Spleen (tissue), 11 donors: Measurements from ENCODE around the gene ANAPC5. TPM values are rescaled to one million over a fixed set of nuclear protein-coding genes. Genes with fewer than 3 reads are reported as not detected.
A peak's percentile ranks its signal among the peaks of the same experiment; 100 is the strongest.

Source experiments
- DNase-seq: peaks from one replicate; pipeline ENCODE4 v3.0.0-alpha.2; 2020
- H3K27ac ChIP-seq, 8 donors: fragments of 200-600 bp; sonication (generic) in 7 of 8; 1 replicate in 4 of 8; 2 replicates in 4 of 8; pipeline versions ENCODE4 v1.5.0 to v1.8.0; 2016 to 2021; ENCODE audit warnings: inconsistent platforms in 4 of 8, mild to moderate bottlenecking in 4 of 8, moderate library complexity in 1 of 8
- H3K27me3 ChIP-seq, 7 donors: fragments of 200-600 bp; sonication (generic) in 6 of 7; replicated peaks in 1 of 7; 1 replicate in 4 of 7; 2 replicates in 3 of 7; pipeline versions ENCODE4 v1.5.0 to v1.8.0; 2016 to 2021; ENCODE audit warnings: inconsistent platforms in 3 of 7, mild to moderate bottlenecking in 1 of 7
- H3K36me3 ChIP-seq, 6 donors: fragments of 200-600 bp; sonication (generic) in 5 of 6; 1 replicate in 4 of 6; 2 replicates in 2 of 6; pipeline versions ENCODE4 v1.5.0 to v1.8.0; 2016 to 2021; ENCODE audit warnings: inconsistent platforms in 2 of 6
- H3K4me1 ChIP-seq, 6 donors: fragments of 200-600 bp; sonication (generic) in 5 of 6; 1 replicate in 3 of 6; 2 replicates in 3 of 6; pipeline versions ENCODE4 v1.5.0 to v1.8.0; 2016 to 2021; ENCODE audit warnings: inconsistent platforms in 3 of 6
- H3K4me3 ChIP-seq, 8 donors: fragments of 200-600 bp; sonication (generic) in 7 of 8; 1 replicate in 4 of 8; 2 replicates in 4 of 8; pipeline versions ENCODE4 v1.5.0 to v1.8.0; 2016 to 2021; ENCODE audit warnings: inconsistent platforms in 4 of 8, mild to moderate bottlenecking in 4 of 8, moderate library complexity in 2 of 8
- H3K9me3 ChIP-seq, 8 donors: fragments of 200-600 bp; sonication (generic) in 7 of 8; 1 replicate in 4 of 8; 2 replicates in 4 of 8; pipeline versions ENCODE4 v1.5.0 to v1.8.0; 2016 to 2021; ENCODE audit warnings: inconsistent platforms in 4 of 8
- POLR2A ChIP-seq, 3 donors: fragments of 450-650 bp; IDR thresholded peaks; one replicate each; pipeline ENCODE4 v1.5.1; 2017; ENCODE audit warnings: antibody characterized with exemption in 3 of 3, mild to moderate bottlenecking in 1 of 3
- POLR2AphosphoS5 ChIP-seq, 3 donors: sonication (generic); formaldehyde crosslinking; IDR thresholded peaks; one replicate each; pipeline ENCODE4 v1.5.1; 2017; ENCODE audit warnings: antibody characterized with exemption in 3 of 3
- WGBS, 5 donors: extraction: QIAGEN DNeasy Blood & Tissue Kit in 3 of 5; methylation state at CpG; one replicate each; pipeline versions ENCODE4 v1.1.5 to v1.1.7; 2013 to 2018; 5-methylcytosine and 5-hydroxymethylcytosine counted together
- intact Hi-C: fragments of 100-400 bp; cut with DNase I; formaldehyde crosslinking; loops from one replicate; pipeline ENCODE4 v1.15.0; 2023; ENCODE audit warnings: low total_unique reads
- polyA plus RNA-seq, 3 donors: library from polyadenylated mRNA; stranded (reverse); fragments of 200-250 nt; gene quantifications; one replicate each; pipeline ENCODE4 v1.2.1, GENCODE V29; 2013
- total RNA-seq, 7 donors: library from RNA; depleted of rRNA in 3 of 7; stranded (reverse); fragments of >200 nt in 3 of 7; fragmentation: NEBNext Ultra II Directional in 4 of 7; extraction: Animal tissue kit (Norgen Biotek cat#: 25700) in 4 of 7; gene quantifications; one replicate each; pipeline versions ENCODE4 v1.1.0 to v1.2.1, GENCODE V29; 2016 to 2021
- TF ChIP-seq, protein P1 (sequence below), 11 experiments: fragments of 200-600 bp in 7 of 11; fragments of 450-650 bp in 4 of 11; sonication (generic) in 4 of 11; IDR thresholded peaks in 8 of 11; conservative IDR thresholded peaks in 3 of 11; 1 replicate in 7 of 11; 2 replicates in 4 of 11; pipeline versions ENCODE4 v1.4.0 to v1.8.0; 2016 to 2021; ENCODE audit warnings: antibody characterized with exemption in 11 of 11, inconsistent platforms in 4 of 11, mild to moderate bottlenecking in 1 of 11
- donor health status: healthy with polysubstance abuse.
- donor health status: DM: no; HTN: no; CAD: no; lungs with moderate emphysema.
- donor health status: DM: no; HTN: no; CAD: no.
- donor health status: Bipolar disorder and iron deficiency.
- donor health status: healthy.
- donor health status: DM: no; HTN: no; CAD: no.
- donor health status: DM: yes; HTN: yes; CAD: no.

ANAPC5 gene
- total and polyA plus RNA-seq, 10 donors, result 97.5 to 185 (median 141) TPM

DNA sequence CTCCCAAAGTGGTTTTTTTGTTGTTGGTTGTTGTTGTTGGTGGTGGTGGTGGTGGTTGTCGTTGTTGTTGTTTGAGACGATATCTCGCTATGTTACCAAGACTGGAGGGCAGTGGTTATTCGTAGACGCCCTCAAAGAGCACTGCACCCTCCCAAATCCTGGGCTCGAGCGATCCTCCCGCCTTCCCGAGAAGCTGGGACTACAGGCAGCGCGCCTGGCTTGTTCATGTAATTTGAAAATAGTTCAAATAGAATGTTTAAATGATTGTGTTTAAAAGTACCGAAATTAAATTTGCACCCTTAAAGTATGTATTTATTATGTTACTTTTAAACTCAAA, 439 bp upstream of the ANAPC5 start:
- H3K4me1 ChIP-seq, result peaks cover 12 to 52% (median 32%) of the 10 kb centered on the region in 6 donors
- H3K36me3 ChIP-seq, result peaks cover 0 to 9% (median 0%) of the 10 kb centered on the region in 6 donors
- H3K9me3 ChIP-seq, result no peaks in the 10 kb centered on the region
- TF ChIP-seq, protein P1, sequence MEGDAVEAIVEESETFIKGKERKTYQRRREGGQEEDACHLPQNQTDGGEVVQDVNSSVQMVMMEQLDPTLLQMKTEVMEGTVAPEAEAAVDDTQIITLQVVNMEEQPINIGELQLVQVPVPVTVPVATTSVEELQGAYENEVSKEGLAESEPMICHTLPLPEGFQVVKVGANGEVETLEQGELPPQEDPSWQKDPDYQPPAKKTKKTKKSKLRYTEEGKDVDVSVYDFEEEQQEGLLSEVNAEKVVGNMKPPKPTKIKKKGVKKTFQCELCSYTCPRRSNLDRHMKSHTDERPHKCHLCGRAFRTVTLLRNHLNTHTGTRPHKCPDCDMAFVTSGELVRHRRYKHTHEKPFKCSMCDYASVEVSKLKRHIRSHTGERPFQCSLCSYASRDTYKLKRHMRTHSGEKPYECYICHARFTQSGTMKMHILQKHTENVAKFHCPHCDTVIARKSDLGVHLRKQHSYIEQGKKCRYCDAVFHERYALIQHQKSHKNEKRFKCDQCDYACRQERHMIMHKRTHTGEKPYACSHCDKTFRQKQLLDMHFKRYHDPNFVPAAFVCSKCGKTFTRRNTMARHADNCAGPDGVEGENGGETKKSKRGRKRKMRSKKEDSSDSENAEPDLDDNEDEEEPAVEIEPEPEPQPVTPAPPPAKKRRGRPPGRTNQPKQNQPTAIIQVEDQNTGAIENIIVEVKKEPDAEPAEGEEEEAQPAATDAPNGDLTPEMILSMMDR (IDR thresholded peaks at IDR 0.05 in 8 of 11, conservative IDR thresholded peaks at IDR 0.05 in 3 of 11), result no peak
- no peak for TF ChIP-seq POLR2AphosphoS5 (IDR thresholded peaks at IDR 0.05)
- no peak for TF ChIP-seq POLR2A (IDR thresholded peaks at IDR 0.05)
- peak overlapping the region in 7 of 8 donors; percentile 13 to 91 (median 88) for H3K27ac ChIP-seq
- intact Hi-C loops, result loop anchor here (5.0 kb wide), 1 partner anchor 50 kb away; the partner anchor contains the start of gene RNF34
- WGBS, 5 donors, result 0 to 2% (median 1%) methylated on average over 11 to 12 of the region's 12 CpGs
- no peak for DNase-seq
- H3K27me3 ChIP-seq, result no peaks in the 10 kb centered on the region
- peak overlapping the region; percentile 40 to 99 (median 89) for H3K4me3 ChIP-seq

GRCh38 chr12:121346747-121347146, 5.5 kb downstream of the ANAPC5 start:
- DNase-seq, result no peak
- no peak overlapping the region for H3K27ac ChIP-seq
- WGBS, 5 donors, result 82 to 94% (median 92%) methylated on average over 2 of the region's 2 CpGs
- H3K4me1 ChIP-seq, result peaks cover 9 to 47% (median 26%) of the 10 kb centered on the region in 6 donors
- H3K36me3 ChIP-seq, result peaks cover 3 to 68% (median 53%) of the 10 kb centered on the region in 6 donors
- TF ChIP-seq, protein P1 (IDR thresholded peaks at IDR 0.05 in 8 of 11, conservative IDR thresholded peaks at IDR 0.05 in 3 of 11), result no peak
- TF ChIP-seq POLR2AphosphoS5 (IDR thresholded peaks at IDR 0.05) (no peak), POLR2A (IDR thresholded peaks at IDR 0.05) (no peak)
- no peak overlapping the region for H3K4me3 ChIP-seq
- no peaks in the 10 kb centered on the region for H3K9me3 ChIP-seq
- H3K27me3 ChIP-seq, result no peaks in the 10 kb centered on the region
- intact Hi-C loops, result no loop called here

GRCh38 chr12:121345151-121345815, 6.9 kb downstream of the ANAPC5 start:
- Histone ChIP-seq H3K27ac (no peak overlapping the region), H3K4me3 (no peak overlapping the region), H3K36me3 (peaks cover 8 to 83% (median 67%) of the 10 kb centered on the region in 6 donors), H3K27me3 (no peaks in the 10 kb centered on the region), H3K4me1 (peaks cover 0 to 32% (median 12%) of the 10 kb centered on the region in 6 donors), H3K9me3 (no peaks in the 10 kb centered on the region)
- intact Hi-C loops, result no loop called here
- no peak for TF ChIP-seq POLR2AphosphoS5 (IDR thresholded peaks at IDR 0.05)
- TF ChIP-seq, protein P1 (IDR thresholded peaks at IDR 0.05 in 8 of 11, conservative IDR thresholded peaks at IDR 0.05 in 3 of 11), result no peak
- no peak for TF ChIP-seq POLR2A (IDR thresholded peaks at IDR 0.05)
- DNase-seq, result no peak
- WGBS, 5 donors, result 82 to 89% (median 86%) methylated on average over 4 of the region's 4 CpGs

GRCh38 chr12:121344506-121344905, 7.7 kb downstream of the ANAPC5 start:
- no peak overlapping the region for H3K27ac ChIP-seq
- intact Hi-C loops, result no loop called here
- H3K36me3 ChIP-seq, result peaks cover 8 to 90% (median 72%) of the 10 kb centered on the region in 6 donors
- H3K27me3 ChIP-seq, result no peaks in the 10 kb centered on the region
- 83 to 88% (median 84%) methylated on average over 3 of the region's 3 CpGs for WGBS, 5 donors
- TF ChIP-seq POLR2AphosphoS5 (IDR thresholded peaks at IDR 0.05) (no peak), POLR2A (IDR thresholded peaks at IDR 0.05) (no peak)
- TF ChIP-seq, protein P1 (IDR thresholded peaks at IDR 0.05 in 8 of 11, conservative IDR thresholded peaks at IDR 0.05 in 3 of 11), result no peak
- H3K9me3 ChIP-seq, result no peaks in the 10 kb centered on the region
- H3K4me1 ChIP-seq, result peaks cover 0 to 24% (median 4%) of the 10 kb centered on the region in 6 donors
- H3K4me3 ChIP-seq, result no peak overlapping the region
- no peak for DNase-seq
